SK-N-DZ (cell line): ENCODE data around the gene NPIPA8. TPM values are rescaled to one million over a fixed set of nuclear protein-coding genes. Genes with fewer than 3 reads are reported as not detected.
"Not testable (repeated sequence)": the region's sequence is repeated elsewhere in the genome, so short reads cannot be mapped to it uniquely, and the experiment has no call there.

Source experiments
- DNase-seq: peaks from one replicate; pipeline ENCODE4 v3.0.0-alpha.2; 2015; ENCODE audit warnings: low spot score
- polyA plus RNA-seq, 2 experiments: library from polyadenylated mRNA; depleted of rRNA; stranded (reverse); fragments of >200 nt; gene quantifications; 2 replicates each; pipeline ENCODE4 v1.2.3, GENCODE V29; 2014

NPIPA8 gene
- polyA plus RNA-seq (2014; cell fraction: cytosol; rRNA removed): 27.6 and 55.7 TPM in 2 replicates
- polyA plus RNA-seq (2014; cell fraction: nucleus; rRNA removed): 96.4 and 105 TPM in 2 replicates

DNA sequence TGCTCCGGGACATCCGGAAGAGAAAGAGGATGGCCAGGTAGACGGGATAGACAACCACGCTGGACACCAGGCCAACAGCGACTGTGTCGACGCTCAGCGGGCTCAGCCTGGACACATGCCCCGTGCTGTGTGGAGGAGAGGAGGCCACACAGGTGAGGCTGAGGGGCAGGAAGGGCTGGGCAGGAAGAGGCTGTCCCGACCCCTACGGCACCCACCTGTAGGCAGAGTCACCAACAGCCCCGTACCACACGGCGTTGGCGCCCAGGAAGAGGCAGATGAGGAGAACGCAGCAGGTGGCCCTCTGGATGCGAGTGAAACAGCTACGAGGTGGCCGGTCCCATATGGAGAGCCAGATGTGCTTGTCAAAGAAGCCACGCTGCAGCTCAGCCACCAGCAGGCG, at the start of gene NPIPA8:
Gene NPIPA8, minus strand, starts transcription at position 101 of the 400 bp plus-strand sequence. CDS start 4,074 bp downstream, outside the sequence.
- DNase-seq: not testable (repeated sequence)

- not testable (repeated sequence) for DNase-seq
Observed at GRCh38 chr16:18385285-18385684, 48.7 kb upstream of the NPIPA8 start.

DNA sequence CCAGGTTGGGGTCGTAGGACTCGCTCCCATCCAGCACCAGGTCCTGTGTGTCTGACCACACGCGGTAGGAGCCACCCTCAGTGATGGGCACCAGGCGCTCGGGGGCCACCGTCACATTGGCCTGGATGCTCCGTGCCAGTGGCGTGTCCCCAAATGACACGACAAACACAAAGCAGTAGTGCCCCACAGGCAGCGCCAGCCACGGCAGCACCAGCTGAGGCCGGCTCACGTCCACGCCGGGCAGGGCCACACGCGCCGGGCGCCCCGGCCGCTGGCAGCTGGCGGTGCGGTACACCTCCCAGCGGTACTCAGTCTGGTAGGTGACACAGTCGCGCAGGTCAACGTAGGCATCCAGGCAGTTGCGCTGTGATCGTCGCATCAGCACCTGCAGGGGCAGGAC, 48.3 kb upstream of the NPIPA8 start:
- not testable (repeated sequence) for DNase-seq

- DNase-seq: not testable (repeated sequence)
Observed at GRCh38 chr16:18384098-18384636, 47.6 kb upstream of the NPIPA8 start.

GRCh38 chr16:18382696-18383095, 46.2 kb upstream of the NPIPA8 start:
- DNase-seq: not testable (repeated sequence)

DNA sequence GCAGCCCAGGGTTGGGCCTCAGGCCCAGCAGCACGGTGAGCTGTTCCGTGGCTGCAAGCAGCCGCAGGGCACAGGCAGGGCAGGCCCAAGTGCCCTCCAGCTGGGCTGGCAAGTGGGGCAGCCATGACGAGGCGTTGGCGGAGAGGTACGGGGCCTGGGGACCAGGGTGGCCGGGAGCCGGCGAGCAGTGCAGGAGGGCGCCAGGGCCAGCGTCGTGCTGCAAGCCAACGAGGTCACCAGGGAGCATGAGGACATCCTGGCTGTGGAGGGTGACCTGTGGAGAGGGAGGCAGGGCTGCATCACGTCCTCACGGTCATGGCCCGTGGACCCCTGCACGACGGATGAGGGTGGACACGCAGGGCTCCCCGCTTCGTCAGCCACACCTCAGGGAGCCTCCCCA, 11.2 kb upstream of the NPIPA8 start:
- not testable (repeated sequence) for DNase-seq

GRCh38 chr16:18346993-18347392, 10.5 kb upstream of the NPIPA8 start:
- not testable (repeated sequence) for DNase-seq

- not testable (repeated sequence) for DNase-seq
Observed at GRCh38 chr16:18344634-18345033, 8.1 kb upstream of the NPIPA8 start.

- not testable (repeated sequence) for DNase-seq
Observed at GRCh38 chr16:18341986-18342385, 5.5 kb upstream of the NPIPA8 start.

DNA sequence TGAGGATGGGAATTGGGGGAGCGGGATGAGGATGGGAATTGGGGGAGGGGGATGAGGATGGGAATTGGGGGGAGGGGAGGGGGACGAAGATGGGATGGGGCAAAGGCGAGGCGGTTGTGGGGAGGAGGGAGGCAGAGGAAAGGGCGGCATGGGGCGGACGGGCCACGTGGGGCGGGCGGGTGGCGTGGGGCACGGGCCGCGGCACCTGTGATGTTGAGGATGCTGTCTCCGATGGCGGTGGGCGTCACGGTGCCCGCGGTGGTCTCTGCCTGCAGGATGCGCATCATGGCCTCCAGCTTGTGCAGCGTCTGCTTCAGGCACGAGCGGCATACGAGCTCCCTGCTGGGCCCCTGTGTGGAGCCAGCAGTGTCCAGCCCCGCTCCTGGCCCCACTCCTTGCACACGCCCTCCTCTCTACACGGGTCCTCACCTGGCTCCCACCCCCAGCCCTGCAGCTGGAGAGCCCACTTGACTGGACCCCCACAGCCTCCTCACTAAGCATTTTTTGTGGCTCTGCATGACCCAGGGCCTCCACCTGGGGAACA, 5.0 kb upstream of the NPIPA8 start:
- DNase-seq: not testable (repeated sequence)

GRCh38 chr16:18339210-18339609, 2.7 kb upstream of the NPIPA8 start:
- not testable (repeated sequence) for DNase-seq

DNA sequence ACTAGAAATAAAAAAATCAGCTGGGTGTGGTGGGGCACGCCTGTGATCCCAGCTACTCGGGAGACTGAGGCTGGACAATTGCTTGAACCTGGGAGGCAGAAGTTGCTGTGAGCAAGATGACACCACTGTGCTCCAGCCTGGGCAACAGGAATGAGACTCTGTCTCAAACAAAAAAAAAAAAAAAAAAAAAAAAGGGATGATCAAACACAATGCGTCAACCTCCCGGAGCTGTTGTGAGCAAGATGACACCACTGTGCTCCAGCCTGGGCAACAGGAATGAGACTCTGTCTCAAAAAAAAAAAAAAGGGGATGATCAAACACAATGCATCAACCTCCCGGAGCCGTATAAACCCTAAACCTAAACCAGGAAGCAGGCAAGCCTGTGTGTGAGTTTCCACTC, 24.7 kb downstream of the NPIPA8 start:
- not testable (repeated sequence) for DNase-seq

GRCh38 chr16:18309159-18309558, 27.4 kb downstream of the NPIPA8 start:
- DNase-seq: not testable (repeated sequence)

GRCh38 chr16:18307241-18307640, 29.3 kb downstream of the NPIPA8 start:
- DNase-seq: not testable (repeated sequence)

DNA sequence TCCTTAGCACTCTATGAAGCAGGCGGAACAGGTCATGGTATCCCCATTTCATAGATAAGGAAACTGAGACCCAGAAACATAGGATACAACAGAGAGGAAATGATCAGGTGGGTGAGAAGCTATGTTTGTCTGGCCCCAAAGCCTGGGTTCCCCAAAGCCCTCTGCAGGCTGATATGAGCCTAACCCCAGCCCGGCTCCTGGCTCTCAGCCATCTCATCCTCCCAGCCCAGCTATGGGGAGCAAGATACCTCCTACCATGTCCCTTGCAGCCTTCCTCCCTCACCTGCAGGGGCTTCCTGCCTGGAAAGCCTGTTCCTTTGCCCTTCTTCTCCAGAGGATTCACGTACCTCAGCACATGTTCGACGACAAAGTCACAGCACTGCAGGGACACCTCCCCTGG, 30.5 kb downstream of the NPIPA8 start:
- DNase-seq: not testable (repeated sequence)

GRCh38 chr16:18303059-18303706, 33.4 kb downstream of the NPIPA8 start:
- not testable (repeated sequence) for DNase-seq

GRCh38 chr16:18297714-18298113, 38.8 kb downstream of the NPIPA8 start:
- not testable (repeated sequence) for DNase-seq

- DNase-seq: not testable (repeated sequence)
Observed at GRCh38 chr16:18296931-18297330, 39.6 kb downstream of the NPIPA8 start.

GRCh38 chr16:18294371-18294770, 42.2 kb downstream of the NPIPA8 start:
- DNase-seq: not testable (repeated sequence)

GRCh38 chr16:18293337-18293956, 43.1 kb downstream of the NPIPA8 start:
- DNase-seq: not testable (repeated sequence)

DNA sequence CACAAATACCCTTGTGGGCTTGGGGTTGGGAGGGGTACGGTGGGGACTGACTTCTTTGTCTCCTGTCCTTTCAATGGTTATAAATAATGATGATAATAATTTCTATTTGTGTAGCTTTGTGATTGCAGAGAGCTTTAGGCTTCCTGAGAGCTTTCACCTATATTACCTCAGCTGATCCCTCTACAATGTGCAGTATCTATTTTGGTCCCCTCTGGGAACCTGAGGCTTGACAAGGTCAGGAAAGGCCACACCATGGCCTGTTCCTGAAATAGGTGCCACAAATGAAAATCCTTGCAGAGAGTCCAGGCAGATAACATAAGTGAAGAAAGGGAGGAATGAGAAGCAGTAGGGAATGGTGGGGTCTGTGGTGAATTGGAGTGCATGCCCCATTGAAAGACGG, 45.6 kb downstream of the NPIPA8 start:
- not testable (repeated sequence) for DNase-seq

- DNase-seq: not testable (repeated sequence)
Observed at GRCh38 chr16:18286342-18286741, 50.2 kb downstream of the NPIPA8 start.
